GM21381 (cell line): ENCODE results near the gene CC2D2A.

Experiments used
- ATAC-seq: cut with Tn5 transposase; IDR thresholded peaks from one replicate; pipeline ENCODE4 v1.9.1; 2021; ENCODE audit warnings: mild to moderate bottlenecking, moderate library complexity; ENCODE audit not compliant: unreplicated experiment

The CC2D2A gene

DNA sequence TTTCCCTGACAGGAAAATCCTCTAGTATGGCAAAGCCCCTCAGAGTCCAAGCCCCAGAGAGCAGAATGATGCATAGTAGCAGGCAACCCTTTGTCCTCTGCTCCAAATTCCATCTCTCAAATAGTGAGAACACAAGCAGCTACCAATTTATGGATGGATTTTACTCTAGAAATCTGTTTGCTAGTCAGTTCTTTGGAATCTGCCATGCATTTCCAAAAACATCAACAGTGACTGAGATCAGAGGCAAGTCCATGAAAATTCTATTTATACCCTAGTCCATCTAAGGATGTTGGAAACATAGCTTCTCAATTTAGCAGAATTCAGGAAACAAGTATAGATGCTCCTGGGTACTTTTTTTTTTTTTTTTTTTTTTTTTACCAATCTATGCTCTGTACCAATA is 10.0 kb upstream of the CC2D2A start:
- no peak for ATAC-seq

DNA sequence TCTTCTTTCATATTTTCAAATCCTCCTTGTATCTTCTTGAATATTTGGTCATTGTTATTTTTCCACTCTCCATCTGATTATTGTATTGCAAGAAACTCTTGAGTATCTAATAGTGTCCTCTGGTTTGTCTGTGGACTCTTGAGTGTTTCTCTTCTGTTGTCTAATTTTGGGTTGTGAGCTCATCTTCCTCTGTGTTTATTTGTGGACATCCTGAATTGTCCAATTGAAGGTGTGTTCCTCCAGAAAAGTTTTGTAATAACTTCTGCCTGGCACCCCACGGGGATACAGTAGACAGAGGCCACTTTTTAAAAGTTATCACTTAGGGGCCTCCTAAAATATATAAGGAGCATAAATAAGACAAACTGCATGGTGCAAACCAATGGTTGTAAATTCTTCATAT is 3.1 kb upstream of the CC2D2A start:
- no peak for ATAC-seq

GRCh38 chr4:15470128-15470475 is 420 bp downstream of the CC2D2A start:
- no peak for ATAC-seq

DNA sequence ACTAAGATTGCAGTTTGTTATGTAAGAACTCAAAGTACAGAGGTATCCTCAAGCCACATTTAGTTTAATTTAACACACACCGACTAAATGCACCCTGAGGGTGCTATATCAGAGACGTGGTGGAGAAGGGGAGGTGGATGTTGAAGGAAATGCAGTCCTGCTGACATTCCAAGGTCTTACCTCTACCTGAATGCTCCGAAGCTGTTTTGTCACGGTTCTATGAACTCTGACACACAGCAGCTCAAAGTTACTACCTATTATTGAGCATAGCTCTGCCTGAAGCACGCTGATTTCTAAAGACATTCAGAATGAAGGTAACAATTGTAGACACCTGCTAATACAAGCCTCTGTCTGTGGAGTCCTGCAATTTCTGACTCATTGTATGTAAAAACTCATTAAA is 6.7 kb downstream of the CC2D2A start:
- no peak for ATAC-seq

DNA sequence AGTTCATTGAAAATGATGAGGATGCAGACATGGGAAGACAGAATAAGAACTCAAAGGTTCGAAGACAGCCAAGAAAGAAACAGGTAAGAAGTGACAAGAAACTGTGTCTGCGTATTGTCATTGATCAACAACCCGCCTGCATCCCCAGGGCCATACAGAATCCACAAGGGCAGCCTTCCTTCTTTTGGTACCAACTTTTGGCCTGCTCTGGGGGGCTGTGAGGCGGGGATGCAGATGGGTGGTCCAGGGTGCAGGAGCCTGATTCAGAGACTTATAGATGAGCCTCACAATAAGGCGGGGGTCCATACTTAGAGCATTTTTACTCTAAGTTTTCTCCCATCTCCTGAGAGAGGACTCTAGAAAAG is 9.0 kb downstream of the CC2D2A start:
- no peak for ATAC-seq

DNA sequence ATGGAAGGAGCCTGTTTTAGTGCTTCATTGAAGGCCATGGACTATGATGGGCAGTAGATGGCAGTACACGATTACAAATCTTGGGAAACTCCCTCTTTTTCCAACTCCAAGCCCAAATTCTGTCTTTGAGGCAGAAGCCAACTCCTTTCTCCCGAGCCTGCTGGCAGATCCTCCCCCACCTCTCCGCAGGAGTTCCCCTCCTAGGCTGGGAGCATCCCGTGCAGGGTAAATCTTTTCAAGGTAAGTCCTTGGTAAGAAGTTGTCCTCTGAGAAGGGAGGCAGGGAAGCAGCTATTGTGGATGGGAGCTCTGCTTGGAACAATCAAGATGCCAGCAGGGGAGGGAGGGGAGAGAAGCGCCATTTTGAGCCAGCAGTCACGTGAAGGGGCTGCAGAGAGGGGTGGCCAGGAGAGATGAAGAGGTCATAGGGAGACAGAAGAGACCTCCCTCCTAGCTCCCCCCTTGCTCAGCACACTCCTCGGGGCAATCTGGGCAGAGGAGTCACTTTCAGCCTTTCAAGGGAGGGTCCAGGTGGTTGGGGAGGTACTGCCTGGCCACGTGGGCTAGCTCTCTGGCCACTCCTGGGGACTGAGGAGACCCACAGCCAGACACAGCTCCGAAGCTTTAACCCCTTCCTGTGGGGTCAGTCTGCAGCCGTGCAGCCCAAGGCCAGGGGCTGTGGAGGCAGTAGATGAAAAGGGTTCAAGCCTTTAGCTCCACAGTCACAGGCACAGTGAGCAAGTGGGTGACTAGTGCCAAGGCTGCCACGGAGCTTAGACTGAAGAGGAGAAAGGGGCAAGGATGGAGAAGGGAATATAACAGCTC is 9.6 kb downstream of the CC2D2A start:
- ATAC-seq: peak; percentile 51

GRCh38 chr4:15479913-15480185 is 10.2 kb downstream of the CC2D2A start:
- ATAC-seq: no peak

- ATAC-seq: no peak
Measured at GRCh38 chr4:15481961-15482745, 12.5 kb downstream of the CC2D2A start.

DNA sequence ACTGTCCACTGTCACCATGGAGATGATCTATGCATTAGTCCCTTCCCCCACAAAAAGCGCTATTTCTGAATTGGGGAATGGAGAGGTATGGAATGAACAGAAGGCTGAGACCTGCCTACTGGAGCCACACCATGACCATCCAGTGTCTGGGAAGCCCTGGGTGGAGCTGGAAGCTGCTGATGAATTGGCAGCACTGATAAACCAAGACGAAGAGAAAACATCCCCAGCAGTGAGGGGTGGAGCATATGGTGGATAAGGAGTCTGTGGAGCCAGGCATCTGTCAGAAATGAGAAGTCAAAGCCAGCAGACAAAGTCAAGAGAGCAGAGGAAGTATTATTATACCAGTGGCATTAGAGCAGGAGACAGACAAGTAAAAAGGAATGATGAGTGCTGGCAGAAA is 13.2 kb downstream of the CC2D2A start:
- ATAC-seq: no peak

DNA sequence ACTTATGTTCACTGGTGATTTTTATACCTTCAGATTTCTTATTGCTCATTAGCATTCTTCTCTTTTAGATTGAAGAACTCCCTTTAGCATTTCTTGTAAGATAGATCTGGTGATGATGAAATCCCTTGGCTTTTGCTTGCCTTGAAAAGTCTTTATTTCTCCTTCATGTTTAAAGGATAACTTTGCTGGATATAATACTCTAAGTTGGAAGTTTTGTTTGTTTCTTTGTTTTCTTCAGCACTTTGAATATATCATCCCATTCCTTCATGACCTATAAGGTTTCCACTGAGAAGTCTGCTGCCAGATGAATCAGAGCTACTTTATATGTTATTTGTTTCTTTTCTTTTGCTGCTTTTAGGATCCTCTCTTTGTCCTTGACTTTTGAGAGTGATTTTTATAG is 18.5 kb downstream of the CC2D2A start:
- no peak for ATAC-seq

- no peak for ATAC-seq
Measured at GRCh38 chr4:15488658-15489470, 19.2 kb downstream of the CC2D2A start.

DNA sequence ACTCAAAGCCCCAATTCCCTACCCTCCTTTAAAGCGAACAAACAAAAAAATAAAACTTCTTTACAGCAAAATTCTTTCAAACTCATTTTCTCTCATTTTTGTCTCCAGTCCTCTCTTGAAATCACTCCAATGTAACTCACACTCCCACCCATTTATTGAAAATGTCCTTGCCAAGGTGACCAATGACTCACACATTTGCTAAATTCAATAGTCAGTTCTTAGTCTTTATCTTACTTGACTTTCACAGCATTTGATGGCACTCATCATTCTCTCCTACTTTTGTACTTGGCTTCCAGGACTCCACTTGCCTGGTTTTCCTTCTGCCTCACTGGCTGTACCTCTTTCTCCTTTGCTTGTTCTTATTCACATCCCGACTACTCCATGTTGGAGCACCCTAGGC is 19.9 kb downstream of the CC2D2A start:
- no peak for ATAC-seq

DNA sequence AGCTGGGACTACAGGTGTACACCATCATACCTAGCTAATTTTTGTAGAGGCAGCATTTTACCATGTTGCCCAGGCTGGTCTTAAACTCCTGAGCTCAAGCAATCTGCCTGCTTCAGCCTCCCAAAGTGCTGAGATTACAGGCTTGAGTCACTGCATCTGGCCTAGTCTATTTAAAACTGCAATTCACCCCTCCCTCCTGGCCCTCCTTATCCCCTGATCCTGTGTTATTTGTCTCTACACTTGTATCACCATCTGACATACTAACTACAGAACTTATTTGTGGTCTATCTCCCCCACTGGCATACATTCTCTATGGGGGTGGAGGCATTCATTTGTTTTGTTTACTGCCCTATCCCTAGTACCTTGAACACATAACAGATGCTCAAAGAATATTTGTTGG is 23.7 kb downstream of the CC2D2A start:
- no peak for ATAC-seq

GRCh38 chr4:15495621-15496020 is 25.9 kb downstream of the CC2D2A start:
- ATAC-seq: no peak

- ATAC-seq: no peak
Measured at GRCh38 chr4:15498356-15498755, 28.7 kb downstream of the CC2D2A start.

DNA sequence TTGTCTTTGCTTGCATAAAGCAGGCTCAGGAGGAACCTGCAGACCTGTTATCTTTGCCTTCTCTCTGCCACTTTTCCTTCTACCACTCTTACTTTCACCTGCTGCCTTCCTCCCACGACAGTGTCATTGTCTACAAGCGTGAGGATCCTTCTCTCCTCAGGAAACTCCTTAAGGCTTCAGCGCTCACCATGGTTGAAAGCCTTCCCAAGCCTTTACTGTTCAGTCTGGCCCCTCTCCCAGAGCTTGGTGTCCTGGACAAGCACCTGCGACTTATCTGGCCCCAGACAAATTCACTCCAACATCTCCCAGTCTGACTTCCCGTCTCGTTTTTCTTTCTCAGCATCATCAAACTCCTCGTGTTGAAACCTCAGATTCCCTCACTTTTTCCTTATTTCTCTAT is 31.0 kb downstream of the CC2D2A start:
- ATAC-seq: no peak

DNA sequence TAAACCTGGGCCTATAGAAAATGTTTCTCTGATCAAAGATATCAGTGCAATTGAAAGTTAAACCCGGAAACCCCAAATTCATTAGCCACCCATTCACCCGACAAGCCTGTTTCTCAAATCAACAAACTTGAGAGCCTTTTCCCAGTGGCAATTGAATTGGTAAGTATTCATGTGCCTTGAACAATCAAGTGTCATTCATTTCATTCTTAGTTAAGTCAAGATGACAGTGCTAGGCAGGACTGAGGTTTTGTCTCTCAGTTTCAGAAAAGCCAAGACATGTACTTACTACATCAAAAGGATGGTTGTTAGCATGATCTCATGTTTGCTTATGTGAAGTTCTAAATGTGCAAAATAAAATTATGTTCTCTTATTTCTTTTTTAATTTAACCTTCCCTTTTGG is 32.3 kb downstream of the CC2D2A start:
- no peak for ATAC-seq

DNA sequence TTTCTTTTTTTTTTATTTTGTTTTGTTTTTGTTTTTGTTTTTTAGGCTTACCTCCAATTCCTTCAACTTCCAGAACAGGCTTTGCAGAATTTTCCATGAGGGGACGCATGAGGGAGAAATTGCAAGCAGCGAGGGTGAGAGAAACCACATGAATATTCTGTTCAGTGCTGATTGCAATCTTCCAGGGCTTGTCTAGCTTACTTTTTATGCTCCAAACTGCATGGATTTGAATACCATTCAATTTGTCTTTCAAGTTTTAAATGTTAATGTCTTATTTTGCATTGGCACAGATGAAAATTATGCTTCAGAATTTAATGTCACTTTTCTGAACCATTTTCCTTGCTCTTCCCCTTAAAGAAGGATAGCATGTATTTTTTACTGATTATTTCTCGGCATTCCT is 32.7 kb downstream of the CC2D2A start:
- no peak for ATAC-seq

DNA sequence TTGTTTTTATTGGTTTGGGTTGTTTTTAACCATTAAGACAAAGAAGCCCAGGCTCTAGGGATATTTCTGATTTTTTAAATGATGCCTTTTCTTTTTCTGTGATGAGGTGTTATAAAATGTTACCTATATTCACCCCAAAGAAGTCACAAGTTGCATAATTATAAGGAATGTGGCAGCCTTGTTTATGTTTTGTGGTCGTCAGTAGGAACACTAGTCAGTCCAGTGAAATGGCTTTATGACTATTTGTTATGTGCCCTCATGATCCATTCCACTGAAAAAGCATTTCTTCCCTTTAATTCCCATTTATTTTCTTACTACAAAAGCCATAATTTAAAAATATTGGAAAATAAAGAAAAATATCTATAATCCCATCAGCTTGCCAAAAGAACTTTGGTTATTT is 34.4 kb downstream of the CC2D2A start:
- ATAC-seq: no peak

DNA sequence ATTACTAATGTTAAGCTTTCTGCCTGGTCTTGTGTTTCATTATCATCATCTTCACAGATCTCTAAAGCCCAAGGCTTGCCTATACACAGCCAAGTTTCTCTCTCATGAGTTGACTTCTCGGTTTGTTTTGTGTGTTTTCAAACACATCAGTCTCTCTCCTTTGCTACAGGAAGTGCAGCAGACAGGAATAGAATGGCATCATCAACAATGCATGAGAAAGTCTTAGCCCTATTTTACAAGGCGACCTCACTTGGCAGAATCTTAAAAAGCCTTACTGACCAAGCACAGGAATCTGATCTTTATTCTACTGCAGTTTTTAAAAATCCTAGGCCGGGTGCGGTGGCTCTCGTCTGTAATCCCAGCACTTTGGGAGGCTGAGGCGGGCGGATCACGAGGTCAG is 36.8 kb downstream of the CC2D2A start:
- ATAC-seq: no peak

- no peak for ATAC-seq
Measured at GRCh38 chr4:15507679-15508078, 38.0 kb downstream of the CC2D2A start.

- ATAC-seq: no peak
Measured at GRCh38 chr4:15510961-15511360, 41.3 kb downstream of the CC2D2A start.
